ENCODE results near the gene FAM72C. TPM values are rescaled to one million over a fixed set of nuclear protein-coding genes. Genes with fewer than 3 reads are reported as not detected.
A peak's percentile ranks its signal among the peaks of the same experiment; 100 is the strongest.
"Not testable (repeated sequence)": the region's sequence is repeated elsewhere in the genome, so short reads cannot be mapped to it uniquely, and the experiment has no call there.

The FAM72C gene
- total RNA-seq, 1 experiment from 2014 or later: 1.2 TPM

DNA sequence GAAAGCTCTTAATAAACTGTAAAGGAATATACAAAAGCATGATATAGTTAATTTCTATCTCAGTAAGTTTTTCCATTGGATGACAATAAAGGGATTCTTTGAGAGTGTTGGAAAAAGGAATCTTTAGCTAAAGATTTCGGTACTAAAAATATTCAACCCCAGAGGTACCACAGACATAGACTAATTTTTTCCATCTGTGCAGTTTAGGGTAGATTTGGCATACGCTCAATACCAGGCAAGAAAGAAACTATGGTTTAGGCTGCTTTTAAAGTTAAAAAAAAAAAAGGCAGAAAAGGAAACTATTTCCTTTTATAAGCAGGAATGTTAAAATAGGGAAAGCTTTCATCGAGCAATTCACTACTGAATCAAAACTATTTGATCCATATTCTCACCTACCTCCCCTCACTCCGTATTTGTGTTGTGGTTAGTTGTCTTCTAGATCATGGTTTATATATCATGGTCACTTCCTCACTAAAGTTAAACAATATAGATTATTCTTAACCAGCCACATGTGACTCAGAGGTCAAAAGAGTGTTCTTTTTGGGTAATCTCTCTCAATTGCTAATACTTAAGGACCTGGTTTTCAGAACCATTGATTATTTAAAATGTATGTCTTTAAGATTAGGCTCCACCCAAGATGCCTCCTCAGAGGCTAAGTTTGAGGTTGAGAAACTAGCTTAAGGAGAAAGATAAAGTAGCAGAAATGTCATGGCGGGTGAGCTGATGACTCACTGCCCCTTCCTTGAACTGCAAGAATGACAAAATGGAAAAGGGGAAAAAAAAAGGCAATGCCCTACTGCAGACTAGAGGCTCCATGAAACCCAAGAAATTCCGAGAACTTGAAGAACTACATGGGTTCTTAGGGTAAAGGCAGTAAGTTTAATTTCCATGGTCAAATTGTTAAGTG lies 20.0 kb downstream of the FAM72C start:
- in situ Hi-C loops (cut with HindIII; ENCODE audit: low pct_unique_long_range_greater_than_20kb, low sequenced_read_pairs); intact Hi-C loops (cut with micrococcal nuclease; ENCODE audit: unreplicated experiment); BruUV-seq (replicated peaks); H3K27me3 ChIP-seq (ENCODE audit: control insufficient read depth, insufficient read depth, low read length); H3K27ac ChIP-seq (ENCODE audit: low read length); H3K9me3 ChIP-seq (ENCODE audit: control insufficient read depth, insufficient read depth, low read depth, low read length); H3K36me3 ChIP-seq (ENCODE audit: control insufficient read depth, insufficient read depth, low read length); H3K4me1 ChIP-seq (ENCODE audit: control insufficient read depth, insufficient read depth, low read length); H3K4me3 ChIP-seq (ENCODE audit: low read depth in 2 of 2, low read length in 2 of 2); POLR2A ChIA-PET; ATAC-seq; CTCF ChIA-PET; DNase-seq (ENCODE audit: low read depth, low spot score): not testable (repeated sequence)

DNA sequence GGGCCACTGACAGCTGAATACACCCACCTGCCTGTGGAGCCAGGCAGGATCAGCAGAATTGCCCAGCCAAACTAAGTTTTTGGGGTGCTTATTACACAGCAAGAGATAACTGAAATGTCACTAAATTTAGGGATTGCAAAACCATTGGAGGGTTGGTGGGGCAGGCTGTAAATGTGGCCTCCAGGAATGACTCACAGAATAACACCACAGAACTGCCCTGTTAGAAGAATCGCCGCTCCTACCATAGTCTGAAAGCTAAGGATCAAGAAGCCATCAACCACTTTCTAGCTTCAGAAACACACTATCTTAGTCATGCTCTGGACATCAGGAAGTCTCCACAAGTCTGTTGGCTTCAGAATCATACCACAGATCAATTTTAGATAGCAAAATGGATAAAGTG lies 24.0 kb downstream of the FAM72C start:
- in situ Hi-C loops (cut with HindIII; ENCODE audit: low pct_unique_long_range_greater_than_20kb, low sequenced_read_pairs); H3K36me3 ChIP-seq (ENCODE audit: control insufficient read depth, insufficient read depth, low read length); H3K4me3 ChIP-seq (ENCODE audit: low read depth in 2 of 2, low read length in 2 of 2); ATAC-seq; H3K9me3 ChIP-seq (ENCODE audit: control insufficient read depth, insufficient read depth, low read depth, low read length); DNase-seq (ENCODE audit: low read depth, low spot score); intact Hi-C loops (cut with micrococcal nuclease; ENCODE audit: unreplicated experiment); POLR2A ChIA-PET; BruUV-seq (replicated peaks); H3K27ac ChIP-seq (ENCODE audit: low read length); H3K27me3 ChIP-seq (ENCODE audit: control insufficient read depth, insufficient read depth, low read length); H3K4me1 ChIP-seq (ENCODE audit: control insufficient read depth, insufficient read depth, low read length); CTCF ChIA-PET: not testable (repeated sequence)

DNA sequence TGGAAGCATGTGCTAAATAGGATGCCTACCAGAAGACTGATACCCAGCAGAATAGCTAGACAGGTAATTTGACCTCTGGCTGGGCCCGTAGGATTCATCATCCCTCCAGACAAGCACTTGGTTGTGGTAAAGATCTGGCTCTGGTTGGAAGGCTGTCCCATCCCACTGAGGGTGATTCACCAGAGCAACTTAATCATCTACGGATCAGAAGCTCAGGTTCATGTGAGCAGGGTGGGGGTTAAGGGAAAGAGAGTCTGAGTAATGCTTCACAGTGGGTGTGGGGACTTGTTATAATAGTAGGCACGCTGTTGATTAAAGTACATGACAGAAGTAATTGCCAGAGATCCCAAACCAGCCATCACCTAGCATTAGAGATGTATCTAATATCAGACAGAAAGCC lies 26.5 kb downstream of the FAM72C start:
- H3K4me1 ChIP-seq (ENCODE audit: control insufficient read depth, insufficient read depth, low read length); H3K27ac ChIP-seq (ENCODE audit: low read length); CTCF ChIA-PET; H3K9me3 ChIP-seq (ENCODE audit: control insufficient read depth, insufficient read depth, low read depth, low read length); DNase-seq (ENCODE audit: low read depth, low spot score); intact Hi-C loops (cut with micrococcal nuclease; ENCODE audit: unreplicated experiment); in situ Hi-C loops (cut with HindIII; ENCODE audit: low pct_unique_long_range_greater_than_20kb, low sequenced_read_pairs); BruUV-seq (replicated peaks); H3K27me3 ChIP-seq (ENCODE audit: control insufficient read depth, insufficient read depth, low read length); ATAC-seq; H3K4me3 ChIP-seq (ENCODE audit: low read depth in 2 of 2, low read length in 2 of 2); H3K36me3 ChIP-seq (ENCODE audit: control insufficient read depth, insufficient read depth, low read length); POLR2A ChIA-PET: not testable (repeated sequence)

DNA sequence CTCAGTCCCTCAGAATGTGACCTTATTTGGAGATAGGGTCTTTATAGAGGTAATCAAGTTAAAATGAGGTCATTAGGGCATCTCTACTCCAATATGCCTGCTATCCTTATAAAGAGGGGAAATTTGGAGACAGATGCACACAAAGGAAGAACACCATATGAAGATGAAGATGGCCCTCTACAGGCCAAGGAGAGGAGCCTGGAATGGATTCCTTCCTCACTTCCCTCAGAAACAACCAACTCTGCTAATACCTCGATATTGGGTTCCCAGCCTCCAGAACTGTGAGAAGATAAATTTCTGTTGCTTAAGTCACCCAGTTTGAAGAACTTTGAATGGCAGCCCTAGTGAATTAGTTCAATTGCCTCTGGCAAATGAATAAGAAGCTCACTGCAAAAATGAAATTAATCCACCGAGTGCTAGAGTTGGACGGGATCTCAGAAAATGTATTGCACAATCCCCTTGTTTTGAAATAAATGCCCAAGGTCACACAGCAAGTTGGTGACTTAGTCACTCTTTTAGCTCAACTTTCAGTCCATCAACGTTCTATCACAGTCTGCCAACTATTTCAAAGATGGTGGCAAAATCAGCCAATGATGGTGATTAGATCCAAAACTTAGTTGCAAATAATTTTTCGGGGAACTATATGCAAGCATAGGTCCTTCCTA lies 27.1 kb downstream of the FAM72C start:
- BruUV-seq (replicated peaks); ATAC-seq: not testable (repeated sequence)

DNA sequence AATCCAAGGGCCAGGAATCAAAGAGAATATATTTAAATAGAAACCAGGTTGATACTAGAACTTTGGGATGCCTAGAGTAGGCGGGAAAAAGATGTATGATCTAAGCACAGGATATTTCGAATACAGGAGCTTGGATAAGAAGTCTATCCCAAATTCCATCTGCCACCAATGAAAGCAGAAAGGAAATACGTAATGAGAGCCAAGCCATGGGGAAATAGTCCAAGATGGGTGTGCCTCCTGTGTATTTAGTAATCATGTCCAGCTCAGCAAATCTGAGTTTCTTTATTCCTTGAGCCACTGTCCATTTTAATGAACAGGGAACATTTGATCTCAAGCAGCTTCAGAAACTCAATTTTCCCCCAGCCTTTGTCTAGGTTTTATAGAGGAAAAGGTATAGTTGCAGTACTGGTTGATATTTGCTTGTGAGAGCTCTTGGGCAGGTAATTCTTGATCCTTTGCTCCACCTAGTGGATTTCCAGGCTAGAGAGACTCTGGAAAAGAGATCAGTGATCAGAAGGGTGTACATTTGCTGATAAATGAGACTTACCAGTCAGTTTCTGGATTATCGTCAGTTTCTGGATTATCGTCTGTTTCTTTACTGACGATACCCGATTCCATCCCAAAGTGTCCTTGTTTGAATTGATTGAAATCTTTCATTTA lies 28.3 kb downstream of the FAM72C start:
- H3K36me3 ChIP-seq (ENCODE audit: control insufficient read depth, insufficient read depth, low read length); H3K9me3 ChIP-seq (ENCODE audit: control insufficient read depth, insufficient read depth, low read depth, low read length); H3K4me3 ChIP-seq (ENCODE audit: low read depth in 2 of 2, low read length in 2 of 2); H3K27ac ChIP-seq (ENCODE audit: low read length); H3K27me3 ChIP-seq (ENCODE audit: control insufficient read depth, insufficient read depth, low read length); in situ Hi-C loops (cut with HindIII; ENCODE audit: low pct_unique_long_range_greater_than_20kb, low sequenced_read_pairs); POLR2A ChIA-PET; H3K4me1 ChIP-seq (ENCODE audit: control insufficient read depth, insufficient read depth, low read length); CTCF ChIA-PET; BruUV-seq (replicated peaks); DNase-seq (ENCODE audit: low read depth, low spot score); intact Hi-C loops (cut with micrococcal nuclease; ENCODE audit: unreplicated experiment): not testable (repeated sequence)
- ATAC-seq: peak; percentile 90

More for the DNA sequence above, 27.1 kb downstream of the FAM72C start:
- POLR2A ChIA-PET; CTCF ChIA-PET; H3K27me3 ChIP-seq (ENCODE audit: control insufficient read depth, insufficient read depth, low read length); intact Hi-C loops (cut with micrococcal nuclease; ENCODE audit: unreplicated experiment); H3K4me3 ChIP-seq (ENCODE audit: low read depth in 2 of 2, low read length in 2 of 2); in situ Hi-C loops (cut with HindIII; ENCODE audit: low pct_unique_long_range_greater_than_20kb, low sequenced_read_pairs); H3K9me3 ChIP-seq (ENCODE audit: control insufficient read depth, insufficient read depth, low read depth, low read length); H3K36me3 ChIP-seq (ENCODE audit: control insufficient read depth, insufficient read depth, low read length); H3K27ac ChIP-seq (ENCODE audit: low read length); H3K4me1 ChIP-seq (ENCODE audit: control insufficient read depth, insufficient read depth, low read length); DNase-seq (ENCODE audit: low read depth, low spot score): not testable (repeated sequence)

DNA sequence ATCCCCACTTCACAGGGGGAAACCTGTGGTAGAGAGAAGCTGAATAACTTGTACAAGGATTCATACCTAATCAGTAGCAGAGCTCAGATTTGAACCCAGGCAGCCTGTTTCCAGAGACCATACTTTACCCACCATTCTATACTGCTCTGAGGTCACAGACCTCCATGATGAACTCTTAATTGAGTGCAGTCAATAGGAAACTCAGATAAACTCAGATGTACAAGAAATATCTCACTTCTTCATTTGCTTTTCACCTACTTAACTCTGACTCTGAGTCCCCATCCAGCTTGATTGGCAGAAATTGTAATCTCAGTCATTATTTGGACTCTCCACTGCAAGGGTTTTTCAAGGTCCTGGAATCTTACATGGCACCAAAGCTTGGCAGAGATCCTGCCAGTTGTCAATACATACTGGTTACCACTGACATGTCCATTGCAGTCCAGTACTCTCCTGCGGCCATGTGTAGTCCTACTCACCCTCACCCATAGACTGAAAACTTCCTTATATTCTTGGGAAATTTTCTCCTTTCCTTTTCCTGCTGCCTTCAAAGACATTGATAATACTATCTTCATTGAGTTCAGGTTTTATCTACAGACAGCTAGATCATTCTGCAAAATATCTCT lies 29.4 kb downstream of the FAM72C start:
- intact Hi-C loops (cut with micrococcal nuclease; ENCODE audit: unreplicated experiment): not testable (repeated sequence)

DNA sequence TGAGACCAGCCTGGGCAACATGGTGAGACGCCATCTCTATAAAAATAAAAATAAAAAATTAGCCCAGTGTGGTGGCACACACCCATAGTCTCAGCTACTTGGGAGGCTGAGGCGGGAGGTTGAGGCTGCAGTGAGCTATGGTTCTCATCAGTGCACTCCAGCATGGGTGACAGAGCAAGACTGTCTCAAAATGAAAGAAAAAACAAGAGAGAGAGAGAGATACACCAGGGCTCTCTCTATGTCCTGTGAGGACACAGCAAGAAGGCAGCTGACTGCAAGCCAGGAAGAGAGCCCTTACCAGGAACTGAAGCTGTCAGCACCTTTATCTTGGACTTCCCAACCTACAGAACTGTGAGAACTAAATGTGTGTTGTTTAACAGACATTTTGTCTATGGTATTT lies 32.1 kb downstream of the FAM72C start:
- H3K4me1 ChIP-seq (ENCODE audit: control insufficient read depth, insufficient read depth, low read length); H3K27ac ChIP-seq (ENCODE audit: low read length); POLR2A ChIA-PET; H3K27me3 ChIP-seq (ENCODE audit: control insufficient read depth, insufficient read depth, low read length); intact Hi-C loops (cut with micrococcal nuclease; ENCODE audit: unreplicated experiment); DNase-seq (ENCODE audit: low read depth, low spot score); in situ Hi-C loops (cut with HindIII; ENCODE audit: low pct_unique_long_range_greater_than_20kb, low sequenced_read_pairs); H3K4me3 ChIP-seq (ENCODE audit: low read depth in 2 of 2, low read length in 2 of 2); H3K9me3 ChIP-seq (ENCODE audit: control insufficient read depth, insufficient read depth, low read depth, low read length); BruUV-seq (replicated peaks); H3K36me3 ChIP-seq (ENCODE audit: control insufficient read depth, insufficient read depth, low read length); CTCF ChIA-PET; ATAC-seq: not testable (repeated sequence)

More for the DNA sequence above, 29.4 kb downstream of the FAM72C start:
- CTCF ChIA-PET; DNase-seq (ENCODE audit: low read depth, low spot score); POLR2A ChIA-PET; in situ Hi-C loops (cut with HindIII; ENCODE audit: low pct_unique_long_range_greater_than_20kb, low sequenced_read_pairs); H3K36me3 ChIP-seq (ENCODE audit: control insufficient read depth, insufficient read depth, low read length); H3K27ac ChIP-seq (ENCODE audit: low read length); BruUV-seq (replicated peaks); H3K4me3 ChIP-seq (ENCODE audit: low read depth in 2 of 2, low read length in 2 of 2); H3K4me1 ChIP-seq (ENCODE audit: control insufficient read depth, insufficient read depth, low read length); H3K9me3 ChIP-seq (ENCODE audit: control insufficient read depth, insufficient read depth, low read depth, low read length); ATAC-seq; H3K27me3 ChIP-seq (ENCODE audit: control insufficient read depth, insufficient read depth, low read length): not testable (repeated sequence)

Data from Panc1 (cell line).